SK-N-SH (cell line): ENCODE data around the gene VASP.

Experiments
- CTCF ChIP-seq: fragments of 200-600 bp; sonication (generic); IDR thresholded peaks from 2 replicates; pipeline ENCODE4 v1.6.1; 2017; ENCODE audit warnings: antibody characterized with exemption, mild to moderate bottlenecking, moderate library complexity
- FOXJ3 ChIP-seq: sonication (generic); formaldehyde crosslinking; IDR thresholded peaks from 2 replicates; pipeline ENCODE4 v1.5.1; 2020; ENCODE audit warnings: mild to moderate bottlenecking, missing genetic modification reagents
- GABPA ChIP-seq: IDR thresholded peaks from 2 replicates; pipeline ENCODE4 v1.4.0; 2012; ENCODE audit warnings: low read depth, mild to moderate bottlenecking
- MAX ChIP-seq: IDR thresholded peaks from 2 replicates; pipeline ENCODE4 v1.4.0; 2012; ENCODE audit warnings: low read depth
- PBX3 ChIP-seq: IDR thresholded peaks from 2 replicates; pipeline ENCODE4; 2012
- POLR2AphosphoS5 ChIP-seq: IDR thresholded peaks from 2 replicates; pipeline ENCODE4 v1.6.1; 2012; ENCODE audit warnings: low read depth, low read length
- TAF1 ChIP-seq: IDR thresholded peaks from 2 replicates; pipeline ENCODE4 v1.6.1; 2012; ENCODE audit warnings: low read depth, mild to moderate bottlenecking, low read length, moderate library complexity, borderline replicate concordance
- TEAD4 ChIP-seq: IDR thresholded peaks from 2 replicates; pipeline ENCODE4 v1.4.0; 2012; ENCODE audit warnings: mild to moderate bottlenecking, borderline replicate concordance; ENCODE audit not compliant: insufficient read depth
- USF2 ChIP-seq: fragments of 150-350 bp; IDR thresholded peaks from 2 replicates; pipeline ENCODE4 v1.6.1; 2017; ENCODE audit warnings: antibody characterized with exemption, low read length, low read depth, borderline replicate concordance
- YY1 ChIP-seq: IDR thresholded peaks from 2 replicates; pipeline ENCODE4 v1.4.0; 2012; ENCODE audit warnings: low read depth, mild to moderate bottlenecking

GRCh38 chr19:45564131-45564780, 57.0 kb downstream of the VASP start:
- no peak for TF ChIP-seq CTCF
- no peak for TF ChIP-seq TEAD4
- no peak for TF ChIP-seq USF2
- TF ChIP-seq MAX, result no peak
- no peak for TF ChIP-seq TAF1
- TF ChIP-seq GABPA, result no peak
- TF ChIP-seq YY1, result no peak
- TF ChIP-seq FOXJ3 (CRISPR knock-in tag), result no peak
- TF ChIP-seq POLR2AphosphoS5, result no peak
- TF ChIP-seq PBX3, result no peak
